HL-60/S4 treated with phorbol 12-myristate 13-acetate at 8.2 ng/mL for 4 days and 3 days (cell line): ENCODE data around the gene RASSF3.
"Not testable (repeated sequence)": the region's sequence is repeated elsewhere in the genome, so short reads cannot be mapped to it uniquely, and the experiment has no call there.

Source experiments
- in situ Hi-C: fragments of 300-500 bp; cut with MboI; formaldehyde crosslinking; loops from 2 replicates; pipeline ENCODE4 v1.15.0; 2022; ENCODE audit warnings: low sequenced_read_pairs

RASSF3 gene

GRCh38 chr12:64595863-64596793, 14.2 kb upstream of the RASSF3 start:
- in situ Hi-C loops = no loop called here

GRCh38 chr12:64598831-64599230, 11.5 kb upstream of the RASSF3 start:
- in situ Hi-C loops = no loop called here

- in situ Hi-C loops = no loop called here
Measured at GRCh38 chr12:64600164-64600561, 10.1 kb upstream of the RASSF3 start.

GRCh38 chr12:64603183-64603841, 7.0 kb upstream of the RASSF3 start:
- in situ Hi-C loops = no loop called here

- in situ Hi-C loops = no loop called here
Measured at GRCh38 chr12:64608901-64609535, 1.3 kb upstream of the RASSF3 start.

GRCh38 chr12:64609536-64610078, 688 bp upstream of the RASSF3 start:
- in situ Hi-C loops = no loop called here

GRCh38 chr12:64610660-64611340, 505 bp downstream of the RASSF3 start:
- in situ Hi-C loops = no loop called here

- in situ Hi-C loops = no loop called here
Measured at GRCh38 chr12:64611341-64612284, 1.3 kb downstream of the RASSF3 start.

GRCh38 chr12:64612843-64613242, 2.5 kb downstream of the RASSF3 start:
- in situ Hi-C loops = no loop called here

GRCh38 chr12:64613775-64614398, 3.6 kb downstream of the RASSF3 start:
- in situ Hi-C loops = not testable (repeated sequence)

GRCh38 chr12:64616201-64616600, 5.9 kb downstream of the RASSF3 start:
- in situ Hi-C loops = no loop called here

- in situ Hi-C loops = no loop called here
Measured at GRCh38 chr12:64618953-64619590, 8.8 kb downstream of the RASSF3 start.

GRCh38 chr12:64621257-64621942, 11.1 kb downstream of the RASSF3 start:
- in situ Hi-C loops = no loop called here

- in situ Hi-C loops = no loop called here
Measured at GRCh38 chr12:64624035-64624434, 13.7 kb downstream of the RASSF3 start.

GRCh38 chr12:64625243-64626077, 15.2 kb downstream of the RASSF3 start:
- in situ Hi-C loops = no loop called here

- in situ Hi-C loops = not testable (repeated sequence)
Measured at GRCh38 chr12:64626588-64626987, 16.3 kb downstream of the RASSF3 start.

- in situ Hi-C loops = no loop called here
Measured at GRCh38 chr12:64627771-64628170, 17.5 kb downstream of the RASSF3 start.
